MCF 10A (cell line): ENCODE measurements around the gene SERPINA10. TPM values are rescaled to one million over a fixed set of nuclear protein-coding genes. Genes with fewer than 3 reads are reported as not detected.
"Not testable (repeated sequence)": the region's sequence is repeated elsewhere in the genome, so short reads cannot be mapped to it uniquely, and the experiment has no call there.

ENCODE experiments used
- BruUV-seq: library from RNA; stranded (reverse); fragments of 400-500 nt; replicated peaks from 2 replicates; lab custom pipeline; 2021; lab: Mats Ljungman, UMichigan
- CTCF ChIA-PET: fragments of 300-600 bp; sonication (Branson Sonifier 250); formaldehyde crosslinking; extraction: SDS; loops from one replicate; lab custom pipeline; 2021; ENCODE audit warnings: antibody characterized with exemption, inconsistent platforms; lab: Yijun Ruan, JAX
- POLR2A ChIA-PET: fragments of 300-600, 350-650 bp; sonication (Branson Sonifier 250); formaldehyde crosslinking; extraction: SDS; loops from one replicate; lab custom pipeline; 2020; ENCODE audit warnings: antibody characterized with exemption, inconsistent platforms; lab: Yijun Ruan, JAX
- DNase-seq: peaks from one replicate; pipeline ENCODE4 v3.0.0-alpha.2; 2018; ENCODE audit not compliant: unreplicated experiment
- H3K27ac Mint-ChIP-seq: one replicate; pipeline ENCODE4 v1.8.0; 2022; ENCODE audit warnings: mild to moderate bottlenecking, low read depth, mixed read lengths; ENCODE audit not compliant: unreplicated experiment
- H3K27me3 Mint-ChIP-seq: one replicate; pipeline ENCODE4 v1.8.0; 2022; ENCODE audit warnings: mixed read lengths; ENCODE audit not compliant: insufficient read depth, unreplicated experiment
- H3K36me3 Mint-ChIP-seq: one replicate; pipeline ENCODE4 v1.8.0; 2022; ENCODE audit warnings: mild to moderate bottlenecking, moderate library complexity, mixed read lengths; ENCODE audit not compliant: insufficient read depth, unreplicated experiment
- H3K4me1 Mint-ChIP-seq: one replicate; pipeline ENCODE4 v1.8.0; 2022; ENCODE audit warnings: mixed read lengths; ENCODE audit not compliant: insufficient read depth, unreplicated experiment
- H3K4me3 Mint-ChIP-seq: one replicate; pipeline ENCODE4 v1.8.0; 2022; ENCODE audit warnings: mild to moderate bottlenecking, moderate library complexity, mixed read lengths; ENCODE audit not compliant: unreplicated experiment
- H3K9me3 Mint-ChIP-seq: one replicate; pipeline ENCODE4 v1.8.0; 2022; ENCODE audit warnings: mixed read lengths; ENCODE audit not compliant: unreplicated experiment
- intact Hi-C: fragments of 100-400 bp; cut with micrococcal nuclease; formaldehyde crosslinking; loops from 2 replicates; pipeline ENCODE4 v1.14.1; 2022
- total RNA-seq: library from RNA; stranded (reverse); gene quantifications from 2 replicates; pipeline ENCODE4 v1.2.3, GENCODE V29; 2022
- TF ChIP-seq, protein P1 (sequence below): fragments of 200-600 bp; IDR thresholded peaks from one replicate; pipeline ENCODE4 v1.8.0; 2022; ENCODE audit warnings: antibody characterized with exemption, mild to moderate bottlenecking; ENCODE audit not compliant: unreplicated experiment

SERPINA10 gene
- total RNA-seq, 1 experiment from 2014 or later, result not detected

- Mint-ChIP-seq H3K27me3 (no peaks in the 10 kb centered on the region), H3K4me1 (no peaks in the 10 kb centered on the region), H3K9me3 (no peaks in the 10 kb centered on the region), H3K36me3 (no peaks in the 10 kb centered on the region), H3K4me3 (no peak overlapping the region), H3K27ac (no peak overlapping the region)
- no peak for DNase-seq
- CTCF ChIA-PET, result no interaction called here
- intact Hi-C loops, result no loop called here
- BruUV-seq, result no TSS peak
- TF ChIP-seq, protein P1, sequence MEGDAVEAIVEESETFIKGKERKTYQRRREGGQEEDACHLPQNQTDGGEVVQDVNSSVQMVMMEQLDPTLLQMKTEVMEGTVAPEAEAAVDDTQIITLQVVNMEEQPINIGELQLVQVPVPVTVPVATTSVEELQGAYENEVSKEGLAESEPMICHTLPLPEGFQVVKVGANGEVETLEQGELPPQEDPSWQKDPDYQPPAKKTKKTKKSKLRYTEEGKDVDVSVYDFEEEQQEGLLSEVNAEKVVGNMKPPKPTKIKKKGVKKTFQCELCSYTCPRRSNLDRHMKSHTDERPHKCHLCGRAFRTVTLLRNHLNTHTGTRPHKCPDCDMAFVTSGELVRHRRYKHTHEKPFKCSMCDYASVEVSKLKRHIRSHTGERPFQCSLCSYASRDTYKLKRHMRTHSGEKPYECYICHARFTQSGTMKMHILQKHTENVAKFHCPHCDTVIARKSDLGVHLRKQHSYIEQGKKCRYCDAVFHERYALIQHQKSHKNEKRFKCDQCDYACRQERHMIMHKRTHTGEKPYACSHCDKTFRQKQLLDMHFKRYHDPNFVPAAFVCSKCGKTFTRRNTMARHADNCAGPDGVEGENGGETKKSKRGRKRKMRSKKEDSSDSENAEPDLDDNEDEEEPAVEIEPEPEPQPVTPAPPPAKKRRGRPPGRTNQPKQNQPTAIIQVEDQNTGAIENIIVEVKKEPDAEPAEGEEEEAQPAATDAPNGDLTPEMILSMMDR, result no peak
- POLR2A ChIA-PET, result no interaction called here
Measured at GRCh38 chr14:94269156-94269555, 23.9 kb downstream of the SERPINA10 start.

GRCh38 chr14:94268582-94268981, 24.5 kb downstream of the SERPINA10 start:
- BruUV-seq, H3K4me1 Mint-ChIP-seq, H3K4me3 Mint-ChIP-seq, H3K27ac Mint-ChIP-seq, H3K36me3 Mint-ChIP-seq, H3K27me3 Mint-ChIP-seq, POLR2A ChIA-PET, H3K9me3 Mint-ChIP-seq, intact Hi-C loops, DNase-seq, CTCF ChIA-PET: not testable (repeated sequence)

DNA sequence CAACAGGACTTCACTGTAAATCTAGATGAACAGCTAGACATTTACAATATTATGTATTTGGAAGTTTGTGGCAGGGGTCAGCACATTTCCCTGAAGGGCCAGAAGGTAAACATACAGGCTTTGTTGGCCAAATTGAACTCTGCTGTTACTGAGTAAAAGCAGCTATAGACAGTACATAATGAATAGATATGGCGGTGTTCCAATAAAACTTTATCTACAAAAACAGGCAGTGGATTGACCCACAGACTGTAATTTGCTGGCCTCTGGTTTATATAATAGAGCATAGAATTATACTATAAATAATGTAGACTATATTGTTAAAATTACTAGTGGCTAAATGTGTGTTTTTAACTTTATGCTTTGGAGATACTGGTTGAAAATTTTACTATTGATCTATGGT, 25.7 kb downstream of the SERPINA10 start:
- POLR2A ChIA-PET, result no interaction called here

GRCh38 chr14:94264195-94264594, 28.9 kb downstream of the SERPINA10 start:
- CTCF ChIA-PET, result interaction anchor here (0.6 to 0.8 kb wide), 2 partner anchors 108 to 1118 kb away, joined by 3 read pairs; no protein-coding TSS in a partner anchor
- POLR2A ChIA-PET, intact Hi-C loops, H3K36me3 Mint-ChIP-seq, H3K4me3 Mint-ChIP-seq, BruUV-seq, H3K27me3 Mint-ChIP-seq, H3K4me1 Mint-ChIP-seq, H3K27ac Mint-ChIP-seq: not testable (repeated sequence)
- DNase-seq, result peak; percentile 11
- H3K9me3 Mint-ChIP-seq, result peaks cover 14% of the 10 kb centered on the region

More for the DNA sequence above, 25.7 kb downstream of the SERPINA10 start:
- BruUV-seq, result no TSS peak
- no peak for DNase-seq
- H3K27me3 Mint-ChIP-seq, result no peaks in the 10 kb centered on the region
- TF ChIP-seq, protein P1, result no peak
- no peak overlapping the region for H3K4me3 Mint-ChIP-seq
- intact Hi-C loops, result no loop called here
- H3K36me3 Mint-ChIP-seq, result no peaks in the 10 kb centered on the region
- CTCF ChIA-PET, result interaction anchor here (0.6 to 1.1 kb wide), 2 partner anchors 12 to 282 kb away, joined by 3 read pairs; no protein-coding TSS in a partner anchor
- H3K27ac Mint-ChIP-seq, result no peak overlapping the region
- H3K9me3 Mint-ChIP-seq, result peaks cover 11% of the 10 kb centered on the region
- H3K4me1 Mint-ChIP-seq, result no peaks in the 10 kb centered on the region

GRCh38 chr14:94244182-94244581, 48.9 kb downstream of the SERPINA10 start:
- ChIA-PET CTCF (no interaction called here), POLR2A (no interaction called here)
- DNase-seq, result no peak
- no TSS peak for BruUV-seq
- intact Hi-C loops, result no loop called here
- no peak overlapping the region for H3K27ac Mint-ChIP-seq
- H3K27me3 Mint-ChIP-seq, result no peaks in the 10 kb centered on the region
- no peak overlapping the region for H3K4me3 Mint-ChIP-seq
- TF ChIP-seq, protein P1, result no peak
- H3K36me3 Mint-ChIP-seq, result no peaks in the 10 kb centered on the region
- H3K9me3 Mint-ChIP-seq, result no peaks in the 10 kb centered on the region
- H3K4me1 Mint-ChIP-seq, result no peaks in the 10 kb centered on the region
